Cortex of kidney (tissue), 1 donor: ENCODE measurements around the gene RPS15A.
"Not testable (repeated sequence)": the region's sequence is repeated elsewhere in the genome, so short reads cannot be mapped to it uniquely, and the experiment has no call there.

ENCODE experiments used
- DNase-seq: peaks from one replicate; lab custom pipeline; 2025; lab: John Stamatoyannopoulos, UW

RPS15A gene

GRCh38 chr16:18796377-18796776 is 6.2 kb upstream of the RPS15A start:
- DNase-seq = no peak

- no peak for DNase-seq
These were observed 2.8 kb upstream of the RPS15A start for GRCh38 chr16:18792836-18793433.

- DNase-seq = no peak
These were observed 652 bp downstream of the RPS15A start for GRCh38 chr16:18789515-18789849.

GRCh38 chr16:18788828-18789514 is 1.2 kb downstream of the RPS15A start:
- DNase-seq = no peak

GRCh38 chr16:18784917-18785623 is 5.1 kb downstream of the RPS15A start:
- no peak for DNase-seq

GRCh38 chr16:18783430-18784341 is 6.4 kb downstream of the RPS15A start:
- no peak for DNase-seq

- no peak for DNase-seq
These were observed 7.3 kb downstream of the RPS15A start for GRCh38 chr16:18782697-18783429.

- not testable (repeated sequence) for DNase-seq
These were observed 8.9 kb downstream of the RPS15A start for GRCh38 chr16:18781232-18781631.

GRCh38 chr16:18780460-18781026 is 9.6 kb downstream of the RPS15A start:
- not testable (repeated sequence) for DNase-seq

GRCh38 chr16:18777664-18778063 is 12.5 kb downstream of the RPS15A start:
- not testable (repeated sequence) for DNase-seq

- DNase-seq = not testable (repeated sequence)
These were observed 13.8 kb downstream of the RPS15A start for GRCh38 chr16:18776334-18776733.

- not testable (repeated sequence) for DNase-seq
These were observed 15.5 kb downstream of the RPS15A start for GRCh38 chr16:18774651-18775050.

GRCh38 chr16:18772171-18772570 is 18.0 kb downstream of the RPS15A start:
- not testable (repeated sequence) for DNase-seq

- DNase-seq = not testable (repeated sequence)
These were observed 19.7 kb downstream of the RPS15A start for GRCh38 chr16:18770336-18770962.

GRCh38 chr16:18767217-18767616 is 22.9 kb downstream of the RPS15A start:
- DNase-seq = not testable (repeated sequence)

GRCh38 chr16:18762713-18763112 is 27.4 kb downstream of the RPS15A start:
- DNase-seq = not testable (repeated sequence)

GRCh38 chr16:18759598-18760520 is 30.3 kb downstream of the RPS15A start:
- not testable (repeated sequence) for DNase-seq

GRCh38 chr16:18757960-18758660 is 32.0 kb downstream of the RPS15A start:
- DNase-seq = not testable (repeated sequence)

GRCh38 chr16:18756639-18757038 is 33.5 kb downstream of the RPS15A start:
- not testable (repeated sequence) for DNase-seq
